ENCODE data around the gene CREBBP.
"Not testable (repeated sequence)": the region's sequence is repeated elsewhere in the genome, so short reads cannot be mapped to it uniquely, and the experiment has no call there.

Gene CREBBP

DNA sequence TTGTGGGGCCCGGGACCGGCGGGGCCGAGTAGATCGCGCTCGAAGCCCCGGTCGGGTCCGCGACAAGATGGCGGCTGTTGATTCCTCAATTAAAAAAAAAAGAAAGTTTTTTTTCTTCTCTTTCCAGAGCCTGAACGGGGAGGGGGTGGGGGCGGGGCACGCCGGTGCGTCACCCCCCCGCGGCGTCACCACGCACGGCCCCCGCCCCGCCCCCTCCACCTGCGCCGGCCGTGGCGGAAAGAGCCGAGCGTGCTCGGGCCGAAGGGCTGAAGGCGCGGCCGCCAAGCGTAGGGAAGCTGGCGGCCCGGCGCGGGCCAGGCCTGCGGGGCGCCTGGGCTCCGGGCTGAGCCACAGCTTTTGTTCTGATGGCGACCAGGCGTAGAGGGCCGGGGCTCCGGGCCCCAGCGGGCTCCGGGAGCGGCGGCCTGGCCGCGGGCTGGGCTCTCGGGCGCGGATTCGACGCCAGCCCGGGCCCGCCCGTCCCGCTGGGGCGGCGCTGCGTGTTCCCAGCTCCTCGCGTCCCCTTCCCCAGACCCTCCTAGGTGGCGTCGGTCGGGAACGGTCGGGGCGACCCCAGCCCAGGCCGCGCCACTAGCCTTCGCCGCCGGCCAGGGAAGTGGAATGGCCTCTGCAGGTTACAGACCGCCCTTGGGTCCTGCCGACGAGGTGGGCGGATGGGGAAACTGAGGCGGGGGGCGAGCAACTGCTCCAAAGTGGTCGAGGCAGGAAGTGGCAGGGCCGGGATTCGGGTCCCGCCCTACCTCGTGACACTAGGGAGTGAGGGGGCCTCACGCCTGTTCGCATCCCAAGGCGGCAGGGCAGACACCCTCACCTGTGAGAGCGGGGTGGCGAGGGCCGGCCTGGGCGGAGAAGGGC, at the start of gene CREBBP:
CREBBP (minus strand) TSS at position 91 of the 876 bp plus-strand sequence. CDS start 797 bp downstream, outside the sequence.
- DNase-seq = peak; percentile 91

DNA sequence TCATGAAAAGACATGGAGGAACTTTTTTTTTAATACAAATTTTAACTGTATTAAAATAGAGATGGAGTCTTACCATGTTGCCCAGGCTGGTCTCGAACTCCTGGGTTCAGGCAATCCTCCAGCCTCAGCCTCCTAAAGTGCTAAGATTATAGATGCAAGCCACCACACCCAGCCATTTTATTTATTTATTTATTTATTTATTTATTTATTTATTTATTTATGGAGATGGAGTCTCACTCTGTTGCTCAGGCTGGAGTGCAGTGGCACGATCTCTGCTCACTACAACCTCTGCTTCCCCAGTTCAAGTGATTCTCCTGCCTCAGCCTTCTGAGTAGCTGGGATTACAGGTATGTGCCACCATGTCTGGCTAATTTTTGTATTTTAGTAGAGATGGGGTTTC, 46.6 kb upstream of the CREBBP start:
- DNase-seq = not testable (repeated sequence)

DNA sequence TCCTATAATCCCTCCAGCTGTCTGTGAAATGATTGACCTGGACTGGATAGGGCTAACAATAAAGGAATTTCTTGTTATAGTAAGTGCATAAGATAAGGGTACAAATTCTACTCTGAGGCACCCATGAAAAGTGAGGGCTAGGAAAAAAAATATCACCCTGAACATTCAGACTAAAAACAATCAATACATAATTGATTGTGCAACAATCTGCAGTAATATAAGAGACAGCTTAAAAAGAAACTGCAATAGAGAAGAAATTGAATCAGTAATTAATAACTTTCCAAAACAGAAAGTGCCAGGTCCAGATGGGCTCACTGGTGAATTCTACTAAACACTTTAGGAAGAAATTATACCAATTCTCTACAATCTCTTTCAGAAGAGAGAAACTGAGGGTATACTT, 44.2 kb upstream of the CREBBP start:
- no peak for DNase-seq

DNA sequence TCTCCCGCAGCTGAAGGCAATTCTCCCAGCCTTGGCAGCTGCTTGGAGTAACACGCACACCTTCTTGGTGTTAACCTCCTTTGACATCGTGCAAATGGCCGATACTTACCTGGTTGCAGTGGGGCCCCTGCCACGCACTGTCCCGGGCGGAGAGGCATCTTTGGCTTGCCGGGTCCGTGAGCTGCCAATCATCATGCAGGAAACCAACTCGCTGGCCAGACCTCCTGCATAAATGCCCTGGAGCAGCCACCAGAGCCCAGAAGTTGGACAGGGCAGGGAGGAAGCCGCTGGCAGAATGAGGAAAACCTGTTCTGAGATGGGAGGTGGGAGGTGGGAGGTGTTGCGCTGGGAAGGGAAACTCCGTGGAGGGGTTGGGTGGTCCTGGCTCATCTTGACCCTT, 41.7 kb upstream of the CREBBP start:
- DNase-seq = no peak

DNA sequence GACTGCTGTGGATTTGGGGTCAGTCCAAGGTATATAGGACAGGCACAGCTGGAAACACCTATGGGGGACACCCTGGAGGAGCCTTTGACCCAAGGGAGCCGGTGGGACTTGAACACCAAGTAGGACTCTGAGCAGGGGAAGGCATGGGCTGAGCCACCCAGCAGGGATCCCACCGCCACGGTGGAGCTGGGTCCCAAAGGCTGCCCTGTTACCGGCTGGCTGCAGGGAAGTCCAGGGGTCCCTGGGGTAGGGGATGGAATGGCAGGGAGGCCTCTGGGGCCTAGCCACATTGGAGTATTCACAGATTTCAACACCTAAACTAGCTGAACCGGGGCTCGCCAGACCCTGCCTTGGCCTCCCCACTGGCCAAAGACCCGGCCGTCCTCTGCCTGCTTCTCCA, 39.7 kb upstream of the CREBBP start:
- no peak for DNase-seq

DNA sequence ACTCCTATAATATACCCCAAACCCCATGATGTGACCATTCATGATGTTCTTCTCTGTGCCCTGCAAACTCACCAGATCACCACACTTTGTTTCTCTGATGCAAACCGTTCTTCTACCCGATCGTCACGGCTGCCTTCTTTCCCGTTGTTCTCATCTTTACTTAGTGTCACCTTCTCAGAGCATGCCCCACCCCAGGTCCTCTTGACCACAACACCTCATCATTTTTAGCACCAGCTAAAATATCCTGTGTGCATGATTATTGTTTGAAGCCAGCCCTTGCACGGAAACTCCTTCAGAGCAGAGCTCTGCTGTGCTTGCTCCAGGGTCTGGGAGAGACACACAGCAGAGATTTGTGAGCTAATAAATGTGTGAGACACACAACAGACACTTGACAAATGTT, 38.9 kb upstream of the CREBBP start:
- no peak for DNase-seq

DNA sequence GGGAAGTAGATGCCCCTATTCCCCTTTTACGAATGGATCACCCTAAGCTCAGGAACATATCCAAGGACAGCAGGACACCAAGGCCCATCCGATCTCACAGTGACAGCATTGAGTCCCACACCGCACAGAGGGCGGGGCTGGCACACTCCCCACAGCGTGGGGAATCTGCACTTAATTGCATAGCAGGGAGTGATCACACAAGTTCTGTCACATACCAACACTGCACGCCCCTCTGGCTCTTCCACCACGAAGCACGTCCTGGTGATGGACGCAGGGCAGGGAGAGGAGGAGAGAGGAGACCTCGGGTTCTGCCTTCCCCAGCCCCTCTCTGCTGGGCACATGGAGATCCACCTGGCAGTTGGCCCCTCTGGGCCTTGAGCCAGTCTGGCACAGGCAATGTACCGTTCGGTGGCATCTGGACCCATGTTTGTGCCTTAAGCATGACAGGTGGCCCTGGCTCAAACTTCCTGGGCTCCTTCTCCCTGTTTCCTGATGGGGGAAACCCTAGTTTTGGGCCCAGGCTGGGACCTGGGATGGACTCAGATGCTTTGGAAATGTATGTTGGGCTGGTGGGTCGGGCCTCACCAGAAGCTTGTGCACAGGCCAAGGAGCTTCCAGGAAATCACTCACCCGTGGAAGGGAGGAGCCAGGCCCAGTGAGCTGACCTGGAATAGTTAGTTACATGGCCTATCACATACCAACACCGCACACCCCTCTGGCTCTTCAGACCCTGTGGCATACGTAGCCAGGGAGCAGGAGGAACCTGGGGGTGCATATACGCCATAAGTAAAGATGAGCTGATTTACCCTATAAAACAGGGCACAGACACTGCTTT, 35.1 kb upstream of the CREBBP start:
- no peak for DNase-seq

DNA sequence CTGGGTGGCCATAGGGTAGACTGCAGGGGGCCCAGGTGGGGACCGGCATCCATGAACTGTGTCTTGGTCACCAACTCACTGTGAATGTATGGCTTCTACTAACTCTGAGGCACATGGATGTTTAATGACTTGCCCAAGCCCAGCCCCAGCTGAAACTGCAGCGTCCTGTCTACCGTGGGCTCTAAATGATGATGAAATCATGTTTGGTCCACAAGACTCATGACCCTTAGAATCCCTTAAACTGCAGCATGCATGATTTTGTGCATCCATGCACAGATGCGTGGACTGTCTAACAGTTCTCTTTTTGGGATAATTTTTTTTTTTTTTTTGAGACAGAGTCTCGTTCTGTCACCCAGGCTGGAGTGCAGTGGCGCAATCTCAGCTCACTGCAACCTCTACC, 32.4 kb upstream of the CREBBP start:
- DNase-seq = no peak

DNA sequence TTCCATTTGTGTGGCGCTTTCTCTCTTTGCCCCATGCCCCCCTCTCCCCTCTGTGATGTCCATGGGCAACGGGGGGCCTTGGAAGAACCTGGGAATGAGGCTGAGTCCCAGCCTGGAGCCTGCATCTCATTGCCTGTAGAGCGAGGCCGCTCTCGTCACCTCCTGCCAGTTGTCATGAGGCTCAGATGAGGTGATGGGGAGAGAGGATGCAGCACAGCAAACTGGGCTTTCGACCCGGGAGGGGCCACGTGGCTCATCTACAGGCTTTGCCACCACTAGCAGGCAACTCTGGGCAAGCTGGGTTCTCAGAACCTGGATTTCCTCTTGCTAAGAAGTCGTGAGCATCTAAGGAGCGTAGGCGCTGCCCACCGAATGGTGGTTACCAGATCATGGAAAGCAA, 31.9 kb upstream of the CREBBP start:
- DNase-seq = no peak

DNA sequence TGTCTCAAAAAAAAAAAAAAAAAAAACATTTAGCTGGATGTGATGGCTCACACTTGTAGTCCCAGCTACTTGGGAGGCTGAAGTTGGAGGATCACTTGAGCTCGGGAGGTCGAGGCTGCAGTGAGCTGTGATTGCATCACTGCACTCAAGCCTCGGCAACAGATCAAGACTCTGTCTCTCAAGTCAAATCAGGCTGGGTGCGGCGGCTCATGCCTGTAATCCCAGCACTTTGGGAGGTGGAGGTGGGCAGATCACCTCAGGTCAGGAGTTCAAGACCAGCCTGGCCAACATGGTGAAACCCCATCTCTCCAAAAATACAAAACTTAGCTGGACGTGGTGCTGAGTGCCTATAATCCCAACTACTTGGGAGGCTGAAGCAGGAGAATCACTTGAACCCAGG, 31.2 kb upstream of the CREBBP start:
- not testable (repeated sequence) for DNase-seq

DNA sequence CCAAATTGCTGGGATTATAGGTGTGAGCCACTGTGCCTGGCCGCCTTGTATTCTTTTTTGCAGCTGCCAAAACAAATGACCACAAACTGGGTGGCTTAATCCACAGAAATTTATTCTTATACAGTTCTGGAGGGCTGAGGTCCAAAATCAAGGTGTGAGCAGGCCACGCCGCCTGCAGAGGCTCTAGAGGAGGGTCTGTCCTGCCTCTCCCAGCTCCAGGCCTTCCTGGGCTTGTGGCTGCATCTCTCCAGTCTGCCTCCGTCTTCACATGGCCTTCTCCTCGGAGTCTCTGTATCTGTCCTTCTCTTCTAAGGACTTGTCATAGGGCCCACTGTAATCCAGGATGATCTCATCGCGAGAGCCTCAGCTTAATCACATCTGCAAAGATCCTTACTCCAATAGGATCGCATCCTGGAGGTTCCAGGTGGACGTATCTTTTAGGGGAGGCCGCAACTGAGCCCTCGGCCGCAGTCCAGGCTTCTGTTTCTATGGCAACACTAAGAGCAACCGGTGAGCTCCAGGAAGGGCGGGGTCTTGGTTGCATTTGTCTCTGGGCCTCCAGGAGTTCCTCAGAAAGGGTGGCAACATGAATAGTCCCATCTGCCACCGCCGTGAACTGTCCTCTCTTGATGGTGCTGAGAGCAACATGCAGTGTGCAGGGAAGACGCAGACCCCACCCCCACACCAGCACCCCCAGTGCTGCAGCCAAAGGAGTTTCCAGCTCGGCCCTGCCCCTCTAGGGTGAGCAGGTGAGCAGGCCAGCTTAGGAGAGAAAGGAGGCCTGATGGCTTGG, 29.5 kb upstream of the CREBBP start:
- no peak for DNase-seq

DNA sequence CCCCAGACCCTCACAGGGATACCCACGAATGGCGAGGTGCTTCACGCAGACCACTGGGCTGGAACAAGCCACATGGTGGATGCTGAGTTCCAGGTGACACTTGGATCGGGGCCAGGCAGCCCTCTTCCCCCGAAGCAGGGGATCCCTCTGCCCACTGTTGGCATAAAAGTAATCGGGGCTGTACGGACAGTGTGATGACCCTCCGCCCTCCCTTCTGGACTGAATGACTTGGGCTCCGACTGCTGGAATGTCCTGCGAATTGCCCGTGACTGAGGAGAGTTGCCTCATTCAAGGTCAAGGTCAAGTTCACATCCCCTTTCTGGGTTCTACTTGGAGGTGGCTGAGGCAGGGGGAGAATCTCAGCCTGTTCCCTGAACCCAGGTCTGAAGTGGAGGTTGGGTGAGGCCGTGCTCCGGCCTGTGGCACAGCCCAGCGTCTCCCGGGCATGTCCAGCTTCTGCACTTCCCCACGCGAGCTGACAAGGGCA, 28.5 kb upstream of the CREBBP start:
- DNase-seq = no peak

DNA sequence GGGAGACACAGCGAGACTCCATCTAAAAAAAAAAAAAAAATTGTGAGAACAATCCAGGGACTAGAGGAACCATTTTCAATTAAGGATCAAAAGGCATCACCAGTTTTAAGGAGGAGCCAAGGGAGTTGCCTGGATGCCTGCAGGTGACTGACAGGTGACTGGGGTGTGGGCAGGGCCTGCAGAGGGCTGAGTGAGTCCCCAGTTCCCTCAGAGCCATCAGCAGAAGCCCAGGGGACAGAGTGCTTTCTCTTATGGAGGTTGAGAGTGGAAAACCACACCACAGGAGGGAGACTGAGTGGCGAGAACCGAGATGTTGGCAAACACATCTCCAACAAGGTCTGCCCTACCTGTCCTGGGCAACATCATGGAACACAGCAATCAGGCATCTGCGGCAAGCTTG, 27.1 kb upstream of the CREBBP start:
- no peak for DNase-seq

DNA sequence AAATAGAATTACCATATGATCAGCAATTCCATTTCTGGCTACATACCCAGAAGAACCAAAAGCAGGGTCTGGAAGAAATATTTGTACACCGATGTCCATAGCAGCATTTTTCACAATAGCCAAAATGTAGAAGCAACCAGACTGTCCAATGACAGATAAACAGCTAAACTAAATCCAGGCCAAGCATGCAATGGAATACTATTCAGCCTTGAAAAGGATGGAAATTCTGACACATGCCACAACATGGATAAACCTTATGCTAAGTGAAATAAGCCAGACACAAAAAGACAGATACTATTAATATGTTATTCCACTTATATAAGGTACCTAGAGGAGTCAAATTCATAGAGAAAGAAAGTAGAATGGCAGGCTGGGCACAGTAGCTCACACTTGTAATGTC, 25.9 kb upstream of the CREBBP start:
- DNase-seq = no peak

DNA sequence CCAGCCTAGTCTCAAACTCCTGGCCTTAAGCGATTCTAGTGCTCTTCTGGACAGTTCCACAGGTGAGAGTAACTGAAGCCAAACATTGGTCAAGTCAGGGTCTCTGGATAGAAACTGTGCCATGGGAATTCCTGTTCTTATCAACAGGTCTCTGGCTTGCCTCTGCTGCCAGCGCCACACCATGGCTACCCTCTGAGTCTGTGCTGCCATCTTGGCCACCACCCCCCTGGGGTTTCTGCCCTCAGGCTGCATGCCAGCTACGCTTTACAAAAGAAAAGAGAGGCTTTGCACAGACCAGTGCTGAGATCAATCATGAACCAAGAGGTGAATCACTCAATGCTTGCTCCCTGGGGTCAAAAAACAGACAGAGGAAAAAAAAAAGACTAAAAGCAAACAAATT, 24.4 kb upstream of the CREBBP start:
- DNase-seq = no peak

DNA sequence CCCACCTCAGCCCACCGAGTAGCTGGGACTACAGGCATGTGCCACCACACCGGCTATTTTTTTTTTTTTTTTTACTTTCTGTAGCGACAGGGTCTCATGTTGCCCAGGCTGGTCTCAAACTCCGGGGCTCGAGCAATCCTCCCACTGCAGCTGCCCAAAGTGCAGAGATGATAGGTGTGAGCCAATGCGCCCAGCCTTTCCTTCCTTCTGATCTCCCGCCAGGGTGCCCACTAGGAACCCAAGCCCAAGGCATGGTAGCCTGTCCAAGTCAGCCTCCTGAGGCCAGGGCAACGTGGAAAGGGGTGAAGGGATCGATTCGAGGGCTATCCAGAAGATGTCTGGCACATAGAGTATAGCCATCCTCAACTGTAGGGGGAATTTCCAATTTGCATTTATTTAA, 9.6 kb upstream of the CREBBP start:
- DNase-seq = no peak

DNA sequence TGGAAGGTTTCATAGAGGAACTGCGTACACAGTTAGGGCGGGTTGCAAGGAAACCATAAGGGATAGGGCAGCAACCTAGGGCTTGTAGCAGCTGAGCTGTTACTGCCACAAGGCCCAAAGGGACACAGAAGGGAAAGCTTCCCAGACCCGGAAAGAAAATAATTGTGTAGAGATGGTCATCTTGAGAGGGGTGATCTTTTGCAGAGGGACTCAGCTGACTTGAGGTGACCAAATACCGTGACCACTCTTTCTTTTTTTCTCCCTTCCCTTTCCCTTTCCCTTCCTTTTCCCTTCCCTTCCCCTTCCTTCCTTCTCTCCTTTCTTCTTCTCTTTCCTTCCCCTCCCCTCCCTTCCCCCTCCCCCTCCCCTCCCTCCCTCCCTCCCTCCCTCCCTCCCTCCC, 8.5 kb upstream of the CREBBP start:
- DNase-seq = no peak

DNA sequence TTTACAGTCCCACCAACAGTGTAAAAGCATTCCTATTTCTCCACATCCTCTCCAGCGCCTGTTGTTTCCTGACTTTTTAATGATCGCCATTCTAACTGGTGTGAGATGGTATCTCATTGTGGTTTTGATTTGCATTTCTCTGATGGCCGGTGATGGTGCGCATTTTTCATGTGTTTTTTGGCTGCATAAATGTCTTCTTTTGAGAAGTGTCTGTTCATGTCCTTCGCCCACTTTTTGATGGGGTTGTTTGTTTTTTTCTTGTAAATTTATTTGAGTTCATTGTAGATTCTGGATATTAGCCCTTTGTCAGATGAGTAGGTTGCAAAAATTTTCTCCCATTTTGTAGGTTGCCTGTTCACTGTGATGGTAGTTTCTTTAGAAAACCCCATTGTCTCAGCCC, 5.5 kb upstream of the CREBBP start:
- DNase-seq = not testable (repeated sequence)

DNA sequence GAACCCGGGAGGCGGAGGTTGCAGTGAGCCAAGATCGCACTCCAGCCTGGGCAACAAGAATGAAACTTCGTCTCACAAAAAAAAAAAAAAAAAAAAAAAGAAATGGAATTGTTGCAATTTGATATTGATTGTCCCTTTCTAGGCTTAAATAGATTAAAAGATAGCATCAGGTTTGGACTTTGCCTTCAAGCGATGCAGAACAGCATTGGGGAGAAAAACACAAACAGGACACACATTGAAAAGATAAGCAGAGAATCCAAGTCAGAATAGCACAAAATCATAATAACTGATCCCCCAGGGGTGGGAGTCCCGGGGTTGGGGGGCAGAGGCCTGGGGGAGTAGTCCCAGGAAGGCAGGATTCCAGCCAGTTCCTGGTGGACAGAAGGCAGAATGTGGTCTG, 3.9 kb upstream of the CREBBP start:
- no peak for DNase-seq

DNA sequence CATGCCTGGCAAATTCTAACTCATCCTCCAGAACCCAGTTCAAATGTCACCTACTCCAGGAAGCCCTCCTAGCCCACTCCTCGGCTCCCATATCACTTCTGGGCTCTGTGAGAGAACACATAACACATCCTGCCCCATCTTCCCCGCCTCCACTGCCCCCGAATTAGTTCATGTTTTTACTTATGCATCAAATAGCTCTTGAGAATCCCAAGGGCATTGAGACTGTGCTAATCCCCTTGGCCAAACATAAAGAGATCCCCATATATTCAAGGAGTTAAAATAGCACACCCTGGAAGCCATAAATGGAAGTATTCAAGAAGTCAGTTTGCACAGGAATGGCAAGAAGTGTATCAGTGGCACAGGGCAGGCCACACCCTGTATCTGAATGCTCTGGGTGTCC, 2.0 kb upstream of the CREBBP start:
- peak; percentile 25 for DNase-seq

DNA sequence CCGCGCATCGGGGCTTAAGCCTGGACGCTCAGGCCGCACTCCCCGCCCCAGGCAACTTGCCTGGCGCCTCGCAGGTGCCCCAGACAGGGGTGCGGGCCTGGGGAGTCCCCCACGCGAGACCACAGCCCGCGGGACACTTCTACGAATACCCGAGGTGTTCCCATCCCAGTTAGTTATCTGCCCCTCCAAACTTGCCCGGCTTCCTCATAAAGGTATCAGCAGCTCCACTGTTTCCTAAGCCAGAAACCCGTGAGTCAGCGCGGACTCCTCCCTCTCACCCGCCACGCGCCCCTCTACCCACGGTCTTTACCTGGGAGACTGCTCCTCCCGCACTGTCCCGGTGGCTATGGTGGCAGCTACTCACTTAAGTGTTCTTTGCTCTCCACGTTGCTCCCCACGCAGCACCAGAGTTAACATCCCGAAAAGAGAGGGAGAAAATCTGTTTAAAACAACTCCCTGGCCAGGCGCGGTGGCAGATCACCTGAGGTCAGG, 1.0 kb upstream of the CREBBP start:
- peak; percentile 56 for DNase-seq

DNA sequence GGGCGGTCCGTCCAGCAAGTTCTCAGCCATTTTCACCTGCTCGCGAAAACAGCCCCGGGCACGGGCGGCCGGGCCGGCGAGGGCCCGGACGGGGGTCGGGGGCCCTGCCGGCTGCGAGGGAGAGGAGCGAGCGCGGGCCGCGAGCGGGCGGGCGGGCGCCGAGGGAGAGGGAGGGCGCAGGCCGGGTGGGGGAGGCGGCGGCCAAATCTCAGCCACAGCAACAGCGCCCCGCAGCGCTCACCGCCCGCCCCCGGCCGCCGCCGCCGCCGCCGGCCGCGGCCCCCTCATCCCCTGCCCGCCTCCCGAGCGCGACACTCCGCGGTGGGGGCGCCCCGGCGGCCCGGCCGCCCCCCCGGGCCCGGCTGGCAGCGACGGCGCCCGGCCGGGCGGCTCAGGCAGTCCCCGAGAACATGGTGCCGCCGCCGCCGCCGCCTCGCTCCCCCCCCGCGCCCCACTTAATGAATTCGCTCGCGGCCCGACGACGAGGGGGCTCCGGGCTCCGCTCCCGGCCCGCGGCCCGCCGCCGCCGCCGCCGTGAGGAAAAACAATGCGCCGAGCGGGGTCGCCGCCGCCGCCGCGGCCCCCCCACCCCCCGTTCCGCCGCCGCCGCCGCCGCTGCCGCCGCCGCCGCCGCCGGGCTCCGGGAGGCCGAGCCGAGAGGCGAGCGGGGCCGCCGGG, 487 bp downstream of the CREBBP start:
- DNase-seq = peak; percentile 82
